ENCODE measurements around the gene TGFBI.
A peak's percentile ranks its signal among the peaks of the same experiment; 100 is the strongest.

TGFBI gene

GRCh38 chr5:135993335-135993879, 35.4 kb upstream of the TGFBI start:
- no peak overlapping the region for H3K4me3 ChIP-seq (ENCODE audit: low read depth, low read length)
- H3K27ac ChIP-seq, result peak overlapping the region; percentile 71
- in situ Hi-C loops (cut with HindIII; ENCODE audit: low pct_ligation_motif_present, low sequenced_read_pairs), result no loop called here
- no peaks in the 10 kb centered on the region for H3K36me3 ChIP-seq (replicated peaks)
- DNase-seq, result no peak
- H3K27me3 ChIP-seq (replicated peaks), result no peaks in the 10 kb centered on the region
- no peak for TF ChIP-seq CTCF (IDR thresholded peaks at IDR 0.05; ENCODE audit: low read depth, low read length, missing control alignments)

GRCh38 chr5:135993880-135994636, 34.7 kb upstream of the TGFBI start:
- peak; percentile 84 for DNase-seq
- in situ Hi-C loops (cut with HindIII; ENCODE audit: low pct_ligation_motif_present, low sequenced_read_pairs), result no loop called here
- Histone ChIP-seq H3K4me3 (ENCODE audit: low read depth, low read length) (no peak overlapping the region), H3K27ac (peak overlapping the region; percentile 71), H3K36me3 (replicated peaks) (no peaks in the 10 kb centered on the region), H3K27me3 (replicated peaks) (no peaks in the 10 kb centered on the region)
- TF ChIP-seq CTCF (IDR thresholded peaks at IDR 0.05; ENCODE audit: low read depth, low read length, missing control alignments), result no peak

- in situ Hi-C loops (cut with HindIII; ENCODE audit: low pct_ligation_motif_present, low sequenced_read_pairs), result no loop called here
- TF ChIP-seq CTCF (IDR thresholded peaks at IDR 0.05; ENCODE audit: low read depth, low read length, missing control alignments), result no peak
- Histone ChIP-seq H3K27ac (no peak overlapping the region), H3K4me3 (ENCODE audit: low read depth, low read length) (no peak overlapping the region), H3K27me3 (replicated peaks) (no peaks in the 10 kb centered on the region), H3K36me3 (replicated peaks) (no peaks in the 10 kb centered on the region)
- no peak for DNase-seq
These were observed 32.8 kb upstream of the TGFBI start for GRCh38 chr5:135995976-135996375.

GRCh38 chr5:135996611-135997010, 32.2 kb upstream of the TGFBI start:
- Histone ChIP-seq H3K36me3 (replicated peaks) (no peaks in the 10 kb centered on the region), H3K27ac (peak overlapping the region; percentile 3), H3K27me3 (replicated peaks) (no peaks in the 10 kb centered on the region), H3K4me3 (ENCODE audit: low read depth, low read length) (no peak overlapping the region)
- in situ Hi-C loops (cut with HindIII; ENCODE audit: low pct_ligation_motif_present, low sequenced_read_pairs), result no loop called here
- DNase-seq, result peak; percentile 41
- TF ChIP-seq CTCF (IDR thresholded peaks at IDR 0.05; ENCODE audit: low read depth, low read length, missing control alignments), result no peak

- Histone ChIP-seq H3K36me3 (replicated peaks) (no peaks in the 10 kb centered on the region), H3K4me3 (ENCODE audit: low read depth, low read length) (no peak overlapping the region), H3K27ac (no peak overlapping the region), H3K27me3 (replicated peaks) (no peaks in the 10 kb centered on the region)
- no peak for DNase-seq
- no peak for TF ChIP-seq CTCF (IDR thresholded peaks at IDR 0.05; ENCODE audit: low read depth, low read length, missing control alignments)
- in situ Hi-C loops (cut with HindIII; ENCODE audit: low pct_ligation_motif_present, low sequenced_read_pairs), result no loop called here
These were observed 31.0 kb upstream of the TGFBI start for GRCh38 chr5:135997673-135998335.
